Ovary (tissue), 9 donors: ENCODE data around the gene GPR17. TPM values are rescaled to one million over a fixed set of nuclear protein-coding genes. Genes with fewer than 3 reads are reported as not detected.

Source experiments
- DNase-seq, 5 donors: peaks; one replicate each; pipeline ENCODE4 v3.0.0-alpha.2; 2019 to 2020
- H3K27ac ChIP-seq, 2 donors: fragments of 200-600 bp; one replicate each; pipeline versions ENCODE4 v1.5.1 to v1.8.0; 2019 to 2022
- H3K27me3 ChIP-seq: fragments of 200-600 bp; one replicate; pipeline ENCODE4 v1.8.0; 2022
- H3K36me3 ChIP-seq: fragments of 200-600 bp; sonication (generic); one replicate; pipeline ENCODE4 v1.5.1; 2019
- H3K4me1 ChIP-seq: one replicate; pipeline ENCODE4 v1.8.1; 2013; ENCODE audit warnings: mild to moderate bottlenecking, moderate library complexity; ENCODE audit not compliant: insufficient read depth
- H3K4me3 ChIP-seq: fragments of 200-600 bp; sonication (generic); one replicate; pipeline ENCODE4 v1.5.1; 2017
- H3K9me3 ChIP-seq, 2 donors: fragments of 200-600 bp in 1 of 2; sonication (generic) in 1 of 2; one replicate each; pipeline versions ENCODE4 v1.5.1 to v1.8.1; 2013 to 2019; ENCODE audit warnings: mild to moderate bottlenecking in 1 of 2, moderate library complexity in 1 of 2
- CTCF ChIP-seq, 3 donors: fragments of 450-650 bp in 2 of 3; fragments of 200-600 bp in 1 of 3; IDR thresholded peaks; one replicate each; pipeline versions ENCODE4 v1.5.1 to v1.8.0; 2016 to 2022; ENCODE audit warnings: antibody characterized with exemption in 3 of 3, mild to moderate bottlenecking in 1 of 3
- EP300 ChIP-seq: sonication (generic); formaldehyde crosslinking; IDR thresholded peaks from one replicate; pipeline ENCODE4 v1.6.1; 2017; ENCODE audit warnings: antibody characterized with exemption
- POLR2A ChIP-seq: fragments of 450-650 bp; IDR thresholded peaks from one replicate; pipeline ENCODE4 v1.6.1; 2017; ENCODE audit warnings: antibody characterized with exemption, mild to moderate bottlenecking, moderate library complexity
- WGBS, 3 donors: extraction: QIAGEN DNeasy Blood & Tissue Kit in 1 of 3; methylation state at CpG; one replicate each; pipeline versions ENCODE4 v1.1.5 to v1.1.7; 2013 to 2017; 5-methylcytosine and 5-hydroxymethylcytosine counted together
- intact Hi-C, 4 donors: fragments of 100-400 bp; cut with DNase I; formaldehyde crosslinking; loops; one replicate each; pipeline versions ENCODE4 v1.11.0 to v1.15.1; 2022 to 2023
- polyA plus RNA-seq, 2 donors: library from polyadenylated mRNA; stranded (reverse); fragments of 200-250 nt in 1 of 2; fragments of 350-450 nt in 1 of 2; fragmentation: Illumina TruSeq in 1 of 2; extraction: RNeasy Lipid Tissue Mini Kit (QIAGEN cat#74804) in 1 of 2; gene quantifications; one replicate each; pipeline ENCODE4 v1.2.3, GENCODE V29; 2013 to 2014
- total RNA-seq, 7 donors: library from RNA; depleted of rRNA in 2 of 7; stranded (reverse); fragments of >200 nt in 2 of 7; fragmentation: NEBNext Ultra II Directional in 3 of 7; extraction: Animal tissue kit (Norgen Biotek cat#: 25700) in 3 of 7; gene quantifications; one replicate each; pipeline versions ENCODE4 v1.1.0 to v1.2.4, GENCODE V29; 2016 to 2023
- donor health status: DM: no; HTN: no; CAD: no; lungs with moderate emphysema.
- donor health status: DM: no; HTN: no; CAD: no.
- donor health status: Bipolar disorder and iron deficiency.
- donor health status: DM: yes; HTN: yes; CAD: no.
- donor health status: DM: no; HTN: no; CAD: no.
- donor health status: DM: yes; HTN: yes; CAD: no.

Gene GPR17
- total and polyA plus RNA-seq, 9 donors, result 0.18 TPM; not detected in 8

- intact Hi-C loops, result no loop called here
- no peak for TF ChIP-seq EP300
- TF ChIP-seq CTCF (IDR thresholded peaks at IDR 0.05), result no peak
- Histone ChIP-seq H3K9me3 (no peaks in the 10 kb centered on the region), H3K27me3 (no peaks in the 10 kb centered on the region), H3K36me3 (no peaks in the 10 kb centered on the region), H3K27ac (no peak overlapping the region), H3K4me1 (peaks cover 10% of the 10 kb centered on the region), H3K4me3 (no peak overlapping the region)
- DNase-seq, result no peak
- WGBS, 3 donors, result 60 to 70% (median 69%) methylated on average over 14 of the region's 14 CpGs
These were observed 15.2 kb downstream of the GPR17 start for GRCh38 chr2:127661072-127661649.

GRCh38 chr2:127661949-127662510 is 16.1 kb downstream of the GPR17 start:
- peak in 2 of 5 donors; percentile 4 to 28 for DNase-seq
- Histone ChIP-seq H3K4me1 (peaks cover 10% of the 10 kb centered on the region), H3K9me3 (no peaks in the 10 kb centered on the region), H3K36me3 (no peaks in the 10 kb centered on the region), H3K4me3 (no peak overlapping the region), H3K27me3 (no peaks in the 10 kb centered on the region), H3K27ac (no peak overlapping the region)
- TF ChIP-seq EP300 (no peak), POLR2A (no peak), CTCF (IDR thresholded peaks at IDR 0.05) (no peak)
- WGBS, 3 donors, result 51 to 69% (median 65%) methylated on average over 9 of the region's 9 CpGs
- intact Hi-C loops, result no loop called here

GRCh38 chr2:127662937-127663565 is 17.1 kb downstream of the GPR17 start:
- Histone ChIP-seq H3K4me3 (peak overlapping the region; percentile 9), H3K27ac (no peak overlapping the region), H3K36me3 (no peaks in the 10 kb centered on the region), H3K9me3 (no peaks in the 10 kb centered on the region), H3K4me1 (peaks cover 10% of the 10 kb centered on the region), H3K27me3 (no peaks in the 10 kb centered on the region)
- intact Hi-C loops, result no loop called here
- 76 to 90% (median 81%) methylated on average over 6 to 9 of the region's 9 CpGs for WGBS, 3 donors
- no peak for TF ChIP-seq POLR2A
- TF ChIP-seq CTCF (IDR thresholded peaks at IDR 0.05), result no peak
- no peak for TF ChIP-seq EP300
- DNase-seq, result peak in 2 of 5 donors; percentile 4 to 19

GRCh38 chr2:127663566-127664064 is 17.7 kb downstream of the GPR17 start:
- H3K9me3 ChIP-seq, result no peaks in the 10 kb centered on the region
- H3K36me3 ChIP-seq, result no peaks in the 10 kb centered on the region
- H3K27ac ChIP-seq, result no peak overlapping the region
- DNase-seq, result peak in 2 of 5 donors; percentile 1 to 18
- no peak for TF ChIP-seq POLR2A
- TF ChIP-seq CTCF (IDR thresholded peaks at IDR 0.05), result no peak
- TF ChIP-seq EP300, result no peak
- H3K4me1 ChIP-seq, result peaks cover 10% of the 10 kb centered on the region
- H3K4me3 ChIP-seq, result peak overlapping the region; percentile 26
- H3K27me3 ChIP-seq, result no peaks in the 10 kb centered on the region
- WGBS, 3 donors, result 78 to 82% (median 79%) methylated on average over 6 of the region's 6 CpGs
- intact Hi-C loops, result no loop called here
